ENCODE results near the gene ARHGAP4.

DNA sequence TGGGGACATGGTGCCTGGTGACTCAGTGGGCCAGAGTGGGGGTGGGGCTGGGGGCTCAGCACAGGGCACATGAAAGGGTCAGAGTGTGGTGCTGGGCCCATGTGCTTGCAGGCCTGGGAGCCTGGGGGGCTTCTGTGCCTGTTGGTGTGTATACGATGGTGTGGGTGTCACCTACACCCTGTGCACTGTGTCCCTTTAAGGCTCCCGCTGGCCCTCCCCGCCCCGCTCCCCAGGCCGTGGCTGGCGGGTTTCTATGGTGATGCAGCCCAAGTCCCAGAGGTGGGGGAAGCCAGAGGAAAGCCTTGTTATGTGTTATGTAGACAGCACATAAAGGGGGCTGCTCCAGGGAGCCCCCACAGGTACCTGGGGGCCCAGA, 45.6 kb downstream of the ARHGAP4 start:
- TF ChIP-seq, protein P1, sequence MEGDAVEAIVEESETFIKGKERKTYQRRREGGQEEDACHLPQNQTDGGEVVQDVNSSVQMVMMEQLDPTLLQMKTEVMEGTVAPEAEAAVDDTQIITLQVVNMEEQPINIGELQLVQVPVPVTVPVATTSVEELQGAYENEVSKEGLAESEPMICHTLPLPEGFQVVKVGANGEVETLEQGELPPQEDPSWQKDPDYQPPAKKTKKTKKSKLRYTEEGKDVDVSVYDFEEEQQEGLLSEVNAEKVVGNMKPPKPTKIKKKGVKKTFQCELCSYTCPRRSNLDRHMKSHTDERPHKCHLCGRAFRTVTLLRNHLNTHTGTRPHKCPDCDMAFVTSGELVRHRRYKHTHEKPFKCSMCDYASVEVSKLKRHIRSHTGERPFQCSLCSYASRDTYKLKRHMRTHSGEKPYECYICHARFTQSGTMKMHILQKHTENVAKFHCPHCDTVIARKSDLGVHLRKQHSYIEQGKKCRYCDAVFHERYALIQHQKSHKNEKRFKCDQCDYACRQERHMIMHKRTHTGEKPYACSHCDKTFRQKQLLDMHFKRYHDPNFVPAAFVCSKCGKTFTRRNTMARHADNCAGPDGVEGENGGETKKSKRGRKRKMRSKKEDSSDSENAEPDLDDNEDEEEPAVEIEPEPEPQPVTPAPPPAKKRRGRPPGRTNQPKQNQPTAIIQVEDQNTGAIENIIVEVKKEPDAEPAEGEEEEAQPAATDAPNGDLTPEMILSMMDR (IDR thresholded peaks at IDR 0.05), result no peak
- TF ChIP-seq POLR2A (IDR thresholded peaks at IDR 0.05), result no peak

All from testis (tissue), 2 donors.